Neural cell (in vitro differentiated cells): ENCODE measurements around the gene TUBB1.

Experiments
- CTCF ChIP-seq: fragments of 450-650 bp; IDR thresholded peaks from 2 replicates; pipeline ENCODE4 v1.5.1; 2014; ENCODE audit warnings: antibody characterized with exemption, mild to moderate bottlenecking, moderate library complexity; ENCODE audit not compliant: poor library complexity, severe bottlenecking
- EP300 ChIP-seq: fragments of 450-650 bp; conservative IDR thresholded peaks from 2 replicates; pipeline ENCODE4 v1.6.1; 2014; ENCODE audit warnings: antibody characterized with exemption, mild to moderate bottlenecking, moderate library complexity; ENCODE audit not compliant: poor library complexity, severe bottlenecking
- MXI1 ChIP-seq: fragments of 450-650 bp; conservative IDR thresholded peaks from 2 replicates; pipeline ENCODE4 v1.6.1; 2014; ENCODE audit warnings: antibody characterized with exemption, mild to moderate bottlenecking; ENCODE audit not compliant: poor library complexity, severe bottlenecking
- REST ChIP-seq: IDR thresholded peaks from 2 replicates; pipeline ENCODE4 v1.6.1; 2012; ENCODE audit warnings: borderline replicate concordance
- SMC3 ChIP-seq: fragments of 450-650 bp; conservative IDR thresholded peaks from 2 replicates; pipeline ENCODE4 v1.6.1; 2014; ENCODE audit warnings: antibody characterized with exemption, mild to moderate bottlenecking, moderate library complexity; ENCODE audit not compliant: poor library complexity

GRCh38 chr20:58989196-58989595, 30.0 kb upstream of the TUBB1 start:
- no peak for TF ChIP-seq CTCF
- no peak for TF ChIP-seq SMC3
- no peak for TF ChIP-seq EP300
- TF ChIP-seq MXI1 = no peak
- no peak for TF ChIP-seq REST
